GM12891 (cell line): ENCODE results near the gene FAM83F.

Source experiments
- POLR2A ChIP-seq: IDR thresholded peaks from 2 replicates; pipeline ENCODE4 v1.6.1; 2011; ENCODE audit warnings: low read depth, low read length, control low read depth
- POLR2AphosphoS5 ChIP-seq: IDR thresholded peaks from 2 replicates; pipeline ENCODE4 v1.6.1; 2011; ENCODE audit warnings: low read depth, low read length, control low read depth
- POU2F2 ChIP-seq: IDR thresholded peaks from 2 replicates; pipeline ENCODE4 v1.6.1; 2011; ENCODE audit warnings: low read depth, mild to moderate bottlenecking, control low read depth, low read length, moderate library complexity
- SPI1 ChIP-seq: IDR thresholded peaks from 2 replicates; pipeline ENCODE4 v1.6.1; 2011; ENCODE audit warnings: low read depth, low read length, control low read depth
- TAF1 ChIP-seq: IDR thresholded peaks from 2 replicates; pipeline ENCODE4 v1.6.1; 2011; ENCODE audit warnings: low read depth, low read length, control low read depth

DNA sequence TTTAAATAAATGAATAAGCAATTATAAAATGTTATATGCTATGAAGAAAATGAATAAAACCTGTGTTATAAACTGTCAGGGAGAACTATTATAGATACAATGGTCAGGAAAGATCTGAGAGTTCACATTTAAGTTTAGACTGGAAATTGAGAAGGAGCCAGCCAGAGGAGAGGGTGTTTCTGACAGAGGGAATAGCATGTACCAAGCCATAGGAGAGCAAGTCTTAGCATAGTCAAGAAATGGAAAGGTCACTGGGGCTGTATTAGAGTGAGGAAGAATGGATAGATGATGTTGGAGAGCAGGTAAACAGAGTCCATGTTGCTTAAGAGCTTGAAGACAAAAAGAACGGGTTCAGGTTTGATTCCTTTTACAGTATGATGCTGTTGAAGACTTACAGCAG is 87.4 kb downstream of the FAM83F start:
- TF ChIP-seq SPI1 (no peak), POLR2AphosphoS5 (no peak), POLR2A (no peak), POU2F2 (no peak), TAF1 (no peak)
